Liver (tissue), 3 donors: Measurements from ENCODE around the gene DAPP1.

Source experiments
- CTCF ChIP-seq: fragments of 150-350 bp; IDR thresholded peaks from 2 replicates; pipeline ENCODE4 v1.5.1; 2017; ENCODE audit warnings: improper control_type of control experiment, low read depth, low read length; ENCODE audit not compliant: missing input control
- EGR1 ChIP-seq, 2 donors: IDR thresholded peaks; 2 replicates each; pipeline ENCODE4 v1.6.1; 2016 to 2018; ENCODE audit warnings: antibody characterized with exemption in 2 of 2, low read depth in 2 of 2
- FOXA1 ChIP-seq: IDR thresholded peaks from 2 replicates; pipeline ENCODE4 v1.6.1; 2016; ENCODE audit warnings: antibody characterized with exemption
- HNF4A ChIP-seq, 2 donors: conservative IDR thresholded peaks; 2 replicates each; pipeline ENCODE4 v1.6.1; 2016; ENCODE audit warnings: antibody characterized with exemption in 2 of 2, mild to moderate bottlenecking in 2 of 2
- JUND ChIP-seq, 2 donors: IDR thresholded peaks; 2 replicates each; pipeline ENCODE4 v1.6.1; 2016; ENCODE audit warnings: antibody characterized with exemption in 2 of 2
- NR2F2 ChIP-seq: IDR thresholded peaks from 2 replicates; pipeline ENCODE4 v1.6.1; 2016; ENCODE audit warnings: antibody characterized with exemption
- RAD21 ChIP-seq, 2 donors: IDR thresholded peaks; 2 replicates each; pipeline ENCODE4 v1.6.1; 2016; ENCODE audit warnings: antibody characterized with exemption in 2 of 2, mild to moderate bottlenecking in 2 of 2
- REST ChIP-seq: IDR thresholded peaks from 2 replicates; pipeline ENCODE4 v1.6.1; 2016; ENCODE audit warnings: antibody characterized with exemption, mild to moderate bottlenecking
- RXRA ChIP-seq, 2 donors: IDR thresholded peaks; 2 replicates each; pipeline ENCODE4 v1.6.1; 2017 to 2018; ENCODE audit warnings: antibody characterized with exemption in 2 of 2, mild to moderate bottlenecking in 1 of 2
- TAF1 ChIP-seq: conservative IDR thresholded peaks from 2 replicates; pipeline ENCODE4 v1.6.1; 2016; ENCODE audit warnings: antibody characterized with exemption, mild to moderate bottlenecking
- YY1 ChIP-seq: IDR thresholded peaks from 2 replicates; pipeline ENCODE4 v1.6.1; 2016; ENCODE audit warnings: antibody characterized with exemption, mild to moderate bottlenecking
- donor health status: healthy.
- donor health status: healthy.

- TF ChIP-seq CTCF: no peak
- no peak for TF ChIP-seq RXRA (IDR thresholded peaks at IDR 0.05)
- TF ChIP-seq YY1: no peak
- no peak for TF ChIP-seq HNF4A (conservative IDR thresholded peaks at IDR 0.05)
- TF ChIP-seq RAD21 (IDR thresholded peaks at IDR 0.05): no peak
- TF ChIP-seq TAF1: no peak
- no peak for TF ChIP-seq JUND (IDR thresholded peaks at IDR 0.05)
- TF ChIP-seq REST: no peak
- no peak for TF ChIP-seq NR2F2
- no peak for TF ChIP-seq FOXA1
- TF ChIP-seq EGR1 (IDR thresholded peaks at IDR 0.05; ENCODE audit: low read depth in 2 of 2): no peak
These were observed 71.2 kb downstream of the DAPP1 start for GRCh38 chr4:99887837-99888236.
